GM21515 (cell line): Measurements from ENCODE around the gene PDE2A.
A peak's percentile ranks its signal among the peaks of the same experiment; 100 is the strongest.

ENCODE experiments used
- ATAC-seq: cut with Tn5 transposase; IDR thresholded peaks from one replicate; pipeline ENCODE4 v1.9.1; 2021; ENCODE audit not compliant: unreplicated experiment

The PDE2A gene

GRCh38 chr11:72673943-72674828 is at the start of gene PDE2A:
Gene PDE2A (minus strand): TSS chr11:72674422. CDS start chr11:72674207, 215 bp downstream.
- no peak for ATAC-seq

GRCh38 chr11:72723508-72723907 is 49.3 kb upstream of the PDE2A start:
- ATAC-seq: no peak

GRCh38 chr11:72722050-72722748 is 48.0 kb upstream of the PDE2A start:
- peak; percentile 63 for ATAC-seq

GRCh38 chr11:72721689-72722049 is 47.4 kb upstream of the PDE2A start:
- ATAC-seq: no peak

GRCh38 chr11:72721276-72721675 is 47.1 kb upstream of the PDE2A start:
- ATAC-seq: no peak

- ATAC-seq: no peak
Measured at GRCh38 chr11:72720784-72721183, 46.6 kb upstream of the PDE2A start.

- no peak for ATAC-seq
Measured at GRCh38 chr11:72720047-72720446, 45.8 kb upstream of the PDE2A start.

- ATAC-seq: no peak
Measured at GRCh38 chr11:72719551-72719950, 45.3 kb upstream of the PDE2A start.

- no peak for ATAC-seq
Measured at GRCh38 chr11:72719144-72719543, 44.9 kb upstream of the PDE2A start.

- no peak for ATAC-seq
Measured at GRCh38 chr11:72718101-72718501, 43.9 kb upstream of the PDE2A start.

- ATAC-seq: no peak
Measured at GRCh38 chr11:72716788-72717435, 42.7 kb upstream of the PDE2A start.

GRCh38 chr11:72716290-72716689 is 42.1 kb upstream of the PDE2A start:
- ATAC-seq: no peak

GRCh38 chr11:72712841-72713240 is 38.6 kb upstream of the PDE2A start:
- ATAC-seq: no peak

- ATAC-seq: no peak
Measured at GRCh38 chr11:72712168-72712751, 38.0 kb upstream of the PDE2A start.

GRCh38 chr11:72711141-72711540 is 36.9 kb upstream of the PDE2A start:
- ATAC-seq: no peak

- no peak for ATAC-seq
Measured at GRCh38 chr11:72710278-72710677, 36.1 kb upstream of the PDE2A start.

GRCh38 chr11:72709478-72710238 is 35.4 kb upstream of the PDE2A start:
- ATAC-seq: no peak

- ATAC-seq: no peak
Measured at GRCh38 chr11:72707032-72707431, 32.8 kb upstream of the PDE2A start.

- ATAC-seq: no peak
Measured at GRCh38 chr11:72706579-72706978, 32.4 kb upstream of the PDE2A start.

GRCh38 chr11:72705442-72706365 is 31.5 kb upstream of the PDE2A start:
- no peak for ATAC-seq
